GM19395 (cell line): Measurements from ENCODE around the gene ATP8B2.
"Not testable (repeated sequence)": the region's sequence is repeated elsewhere in the genome, so short reads cannot be mapped to it uniquely, and the experiment has no call there.

Experiments
- ATAC-seq: cut with Tn5 transposase; IDR thresholded peaks from one replicate; pipeline ENCODE4 v1.9.1; 2021; ENCODE audit warnings: mild to moderate bottlenecking, moderate library complexity; ENCODE audit not compliant: unreplicated experiment

Gene ATP8B2

GRCh38 chr1:154324241-154324640, 1.1 kb upstream of the ATP8B2 start:
- no peak for ATAC-seq

GRCh38 chr1:154325583-154326545, 539 bp downstream of the ATP8B2 start:
- no peak for ATAC-seq

GRCh38 chr1:154326546-154327465, 1.5 kb downstream of the ATP8B2 start:
- no peak for ATAC-seq

- ATAC-seq, result no peak
Observed at GRCh38 chr1:154327466-154328317, 2.4 kb downstream of the ATP8B2 start.

- ATAC-seq, result no peak
Observed at GRCh38 chr1:154328318-154329151, 3.2 kb downstream of the ATP8B2 start.

GRCh38 chr1:154329152-154329521, 3.8 kb downstream of the ATP8B2 start:
- no peak for ATAC-seq

- no peak for ATAC-seq
Observed at GRCh38 chr1:154329551-154330131, 4.3 kb downstream of the ATP8B2 start.

GRCh38 chr1:154330669-154331068, 5.3 kb downstream of the ATP8B2 start:
- ATAC-seq, result no peak

- no peak for ATAC-seq
Observed at GRCh38 chr1:154334079-154335024, 9.0 kb downstream of the ATP8B2 start.

- no peak for ATAC-seq
Observed at GRCh38 chr1:154335025-154335714, 9.8 kb downstream of the ATP8B2 start.

GRCh38 chr1:154337253-154337894, 12.0 kb downstream of the ATP8B2 start:
- ATAC-seq, result no peak

- ATAC-seq, result no peak
Observed at GRCh38 chr1:154338875-154339274, 13.6 kb downstream of the ATP8B2 start.

- not testable (repeated sequence) for ATAC-seq
Observed at GRCh38 chr1:154341366-154341765, 16.0 kb downstream of the ATP8B2 start.

GRCh38 chr1:154342132-154342531, 16.8 kb downstream of the ATP8B2 start:
- no peak for ATAC-seq

GRCh38 chr1:154342836-154343472, 17.6 kb downstream of the ATP8B2 start:
- ATAC-seq, result no peak

GRCh38 chr1:154344977-154345837, 19.9 kb downstream of the ATP8B2 start:
- ATAC-seq, result no peak
